HG03045 (cell line): ENCODE data around the gene NOLC1.

ENCODE experiments used
- ATAC-seq: cut with Tn5 transposase; IDR thresholded peaks from one replicate; pipeline ENCODE4 v1.9.1; 2021; ENCODE audit warnings: mild to moderate bottlenecking, moderate library complexity; ENCODE audit not compliant: unreplicated experiment

The NOLC1 gene

DNA sequence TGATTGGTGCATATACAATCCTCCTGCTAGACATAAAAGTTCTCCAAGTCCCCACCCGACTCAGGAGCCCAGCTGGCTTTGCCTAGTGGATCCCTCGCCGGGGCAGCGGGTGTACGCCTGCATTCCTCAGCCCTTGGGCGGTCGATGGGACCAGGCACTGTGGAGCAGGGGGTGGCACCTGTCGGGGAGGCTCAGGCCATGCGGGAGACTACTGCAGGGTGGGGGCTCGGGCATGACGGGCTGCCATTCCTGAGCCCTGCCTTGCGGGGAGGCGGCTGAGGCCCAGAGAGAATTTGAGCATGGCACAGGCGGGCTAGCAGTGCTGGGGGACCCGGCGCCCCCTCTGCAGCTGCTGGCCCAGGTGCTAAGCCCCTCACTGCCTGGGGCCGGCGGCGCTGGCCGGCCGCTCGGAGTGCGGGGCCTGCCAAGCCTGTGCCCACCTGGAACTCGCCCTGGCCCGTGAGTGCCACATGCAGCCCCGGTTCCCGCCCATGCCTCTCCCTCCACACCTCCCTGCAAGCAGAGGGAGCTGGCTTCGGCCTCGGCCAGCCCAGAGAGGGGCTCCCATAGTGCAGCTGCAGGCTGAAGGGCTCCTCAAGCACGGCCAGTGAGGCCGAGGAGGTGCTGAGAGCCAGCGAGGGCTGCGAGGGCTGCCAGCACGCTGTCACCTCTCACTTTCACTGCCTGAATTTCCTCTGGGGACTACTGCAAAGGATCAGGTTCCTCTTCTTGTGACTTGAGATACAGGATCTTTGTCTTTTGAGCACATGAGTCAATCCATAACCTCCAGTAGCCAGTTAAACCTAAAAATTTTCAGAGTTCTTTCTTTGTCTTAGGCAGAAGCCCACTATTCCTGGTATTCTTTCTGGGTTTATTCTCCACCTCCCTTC is 48.8 kb downstream of the NOLC1 start:
- ATAC-seq, result no peak

GRCh38 chr10:102202386-102202785 is 50.2 kb downstream of the NOLC1 start:
- ATAC-seq, result no peak

DNA sequence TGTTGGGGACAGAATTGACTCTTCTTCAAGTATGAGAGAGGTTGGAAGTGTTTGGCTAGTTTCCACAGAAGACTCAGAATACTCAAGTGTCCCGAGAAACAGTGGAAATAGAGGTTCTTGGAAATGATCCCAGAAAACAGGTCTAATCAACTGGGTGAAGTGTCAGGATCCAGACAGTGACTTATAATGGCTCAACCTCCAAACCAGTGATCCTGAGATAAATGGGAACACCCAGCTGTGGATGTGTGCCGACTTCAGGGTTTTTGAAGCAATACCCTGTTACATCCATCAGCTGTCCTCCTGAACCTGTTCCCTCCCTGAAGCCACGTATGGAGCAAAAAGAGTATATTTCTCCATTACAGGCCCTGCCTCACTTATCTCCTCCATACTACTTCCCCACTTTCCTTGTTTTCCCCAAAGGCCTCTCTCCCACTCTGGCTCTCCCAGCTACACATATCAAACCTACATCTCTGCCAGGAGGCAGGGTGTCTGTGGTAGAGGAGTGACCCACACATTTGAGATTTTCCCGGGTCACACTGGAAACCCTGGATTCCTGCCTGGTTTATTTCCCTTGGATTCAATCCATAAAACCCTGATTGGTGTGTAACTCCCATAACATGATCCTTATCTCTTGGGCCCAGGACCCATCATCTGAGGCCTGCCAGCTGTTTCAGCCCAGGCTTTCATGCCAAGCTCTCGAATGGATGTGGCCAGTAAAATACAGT is 56.3 kb downstream of the NOLC1 start:
- ATAC-seq, result no peak

GRCh38 chr10:102211615-102212299 is 59.6 kb downstream of the NOLC1 start:
- no peak for ATAC-seq
